Vagina (tissue), 2 donors: ENCODE data around the gene RUVBL1.

ENCODE experiments used
- CTCF ChIP-seq, 3 experiments: fragments of 450-650 bp in 2 of 3; fragments of 200-600 bp in 1 of 3; sonication (generic) in 1 of 3; IDR thresholded peaks; one replicate each; pipeline ENCODE4 v1.5.1; 2017 to 2019; ENCODE audit warnings: antibody characterized with exemption in 3 of 3, mild to moderate bottlenecking in 2 of 3, moderate library complexity in 2 of 3
- POLR2A ChIP-seq, 2 donors: fragments of 450-650 bp; IDR thresholded peaks; one replicate each; pipeline ENCODE4 v1.6.1; 2017; ENCODE audit warnings: antibody characterized with exemption in 2 of 2, mild to moderate bottlenecking in 2 of 2, moderate library complexity in 2 of 2
- POLR2AphosphoS5 ChIP-seq, 2 donors: sonication (generic); formaldehyde crosslinking; IDR thresholded peaks; one replicate each; pipeline ENCODE4 v1.9.0; 2017; ENCODE audit warnings: antibody characterized with exemption in 2 of 2, mild to moderate bottlenecking in 2 of 2, low read depth in 1 of 2; ENCODE audit not compliant: insufficient read depth in 1 of 2

GRCh38 chr3:128167646-128167972 is 44.0 kb upstream of the RUVBL1 start:
- TF ChIP-seq CTCF (IDR thresholded peaks at IDR 0.05) (no peak), POLR2AphosphoS5 (IDR thresholded peaks at IDR 0.05; ENCODE audit: insufficient read depth in 1 of 2, low read depth in 1 of 2) (no peak), POLR2A (IDR thresholded peaks at IDR 0.05) (no peak)
